HFFc6 (cell line): Measurements from ENCODE around the gene SURF2. TPM values are rescaled to one million over a fixed set of nuclear protein-coding genes. Genes with fewer than 3 reads are reported as not detected.

Experiments used
- DNase-seq: peaks from one replicate; pipeline ENCODE4 v3.0.0-alpha.2; 2018
- H3K27ac Mint-ChIP-seq: 2 replicates; pipeline ENCODE4 v1.8.0; 2020; ENCODE audit warnings: mild to moderate bottlenecking, mixed read lengths
- H3K27me3 Mint-ChIP-seq: 2 replicates; pipeline ENCODE4 v1.8.0; 2021; ENCODE audit warnings: mild to moderate bottlenecking, moderate library complexity, mixed read lengths; ENCODE audit not compliant: insufficient read depth
- H3K36me3 Mint-ChIP-seq: 2 replicates; pipeline ENCODE4 v1.8.0; 2021; ENCODE audit warnings: low read depth, mixed read lengths
- H3K4me1 Mint-ChIP-seq: 2 replicates; pipeline ENCODE4 v1.8.0; 2020; ENCODE audit warnings: low read depth, mixed read lengths
- H3K4me3 Mint-ChIP-seq: 2 replicates; pipeline ENCODE4 v1.8.0; 2020; ENCODE audit warnings: mild to moderate bottlenecking, moderate library complexity, mixed read lengths
- H3K9me3 Mint-ChIP-seq: 2 replicates; pipeline ENCODE4 v1.8.0; 2020; ENCODE audit warnings: mild to moderate bottlenecking, mixed read lengths
- total RNA-seq, 6 experiments: library from RNA; stranded (reverse); fragmentation: NEBNext Ultra II Directional; extraction: Animal tissue kit (Norgen Biotek cat#: 25700); gene quantifications; 2 replicates in 1 of 6; 3 replicates in 5 of 6; pipeline ENCODE4 v1.2.3, GENCODE V29; 2021
- TF ChIP-seq, protein P1 (sequence below): fragments of 200-600 bp; sonication (generic); IDR thresholded peaks from 2 replicates; pipeline ENCODE4 v1.5.0; 2021; ENCODE audit warnings: antibody characterized with exemption, mild to moderate bottlenecking

Gene SURF2
- total RNA-seq, 6 experiments from 2014 or later: 16.6 to 20.9 (median 18.2) TPM

DNA sequence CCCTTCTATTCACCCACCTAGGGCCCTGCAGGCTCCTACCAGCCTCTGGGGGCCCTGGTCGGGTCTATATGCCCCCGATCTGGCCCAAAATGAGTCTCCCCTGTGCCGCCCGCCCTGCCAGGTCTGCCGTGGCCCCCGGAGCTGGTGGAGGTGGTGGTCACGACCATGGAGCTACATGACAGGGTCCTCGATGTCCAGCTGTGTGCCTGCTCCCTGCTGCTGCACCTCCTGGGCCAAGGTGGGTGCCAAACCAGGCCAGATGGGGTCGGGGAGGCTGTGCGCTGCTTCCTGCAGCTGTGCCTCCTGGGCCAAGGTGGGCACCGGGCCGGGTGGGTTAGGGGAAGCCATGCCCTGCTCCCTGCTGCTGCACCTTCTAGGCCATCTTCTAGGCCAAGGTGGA is 43.9 kb downstream of the SURF2 start:
- Mint-ChIP-seq H3K27me3 (peaks cover 24% of the 10 kb centered on the region), H3K36me3 (peaks cover 2% of the 10 kb centered on the region; the same call in 1 of the 2 replicates), H3K4me1 (peaks cover 3% of the 10 kb centered on the region), H3K4me3 (no peak overlapping the region; the same call in 1 of the 2 replicates), H3K9me3 (no peaks in the 10 kb centered on the region), H3K27ac (no peak overlapping the region)
- DNase-seq: no peak
- TF ChIP-seq, protein P1, sequence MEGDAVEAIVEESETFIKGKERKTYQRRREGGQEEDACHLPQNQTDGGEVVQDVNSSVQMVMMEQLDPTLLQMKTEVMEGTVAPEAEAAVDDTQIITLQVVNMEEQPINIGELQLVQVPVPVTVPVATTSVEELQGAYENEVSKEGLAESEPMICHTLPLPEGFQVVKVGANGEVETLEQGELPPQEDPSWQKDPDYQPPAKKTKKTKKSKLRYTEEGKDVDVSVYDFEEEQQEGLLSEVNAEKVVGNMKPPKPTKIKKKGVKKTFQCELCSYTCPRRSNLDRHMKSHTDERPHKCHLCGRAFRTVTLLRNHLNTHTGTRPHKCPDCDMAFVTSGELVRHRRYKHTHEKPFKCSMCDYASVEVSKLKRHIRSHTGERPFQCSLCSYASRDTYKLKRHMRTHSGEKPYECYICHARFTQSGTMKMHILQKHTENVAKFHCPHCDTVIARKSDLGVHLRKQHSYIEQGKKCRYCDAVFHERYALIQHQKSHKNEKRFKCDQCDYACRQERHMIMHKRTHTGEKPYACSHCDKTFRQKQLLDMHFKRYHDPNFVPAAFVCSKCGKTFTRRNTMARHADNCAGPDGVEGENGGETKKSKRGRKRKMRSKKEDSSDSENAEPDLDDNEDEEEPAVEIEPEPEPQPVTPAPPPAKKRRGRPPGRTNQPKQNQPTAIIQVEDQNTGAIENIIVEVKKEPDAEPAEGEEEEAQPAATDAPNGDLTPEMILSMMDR: no peak

DNA sequence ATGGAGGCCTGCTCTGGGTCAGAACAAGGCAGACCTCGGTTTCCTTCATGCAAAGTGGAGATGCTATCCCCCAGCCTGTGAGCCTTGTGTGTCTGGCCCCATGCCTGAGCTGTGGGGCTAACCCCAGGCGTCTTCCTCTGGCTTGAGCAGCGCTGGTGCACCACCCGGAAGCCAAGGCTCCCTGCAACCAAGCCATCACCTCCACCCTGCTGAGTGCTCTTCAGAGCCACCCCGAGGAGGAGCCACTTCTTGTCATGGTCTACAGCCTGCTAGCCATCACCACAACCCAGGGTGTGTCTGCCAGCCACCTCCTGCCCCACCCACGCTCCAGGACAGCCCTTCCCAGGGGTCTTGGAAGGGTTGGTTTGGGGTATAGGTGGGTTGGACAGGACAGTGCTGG is 45.2 kb downstream of the SURF2 start:
- peaks cover 15% of the 10 kb centered on the region for H3K36me3 Mint-ChIP-seq
- no peak for DNase-seq
- no peaks in the 10 kb centered on the region for H3K9me3 Mint-ChIP-seq
- no peak overlapping the region for H3K4me3 Mint-ChIP-seq
- H3K27me3 Mint-ChIP-seq: peaks cover 19% of the 10 kb centered on the region
- H3K4me1 Mint-ChIP-seq: peaks cover 16% of the 10 kb centered on the region
- H3K27ac Mint-ChIP-seq: no peak overlapping the region
- TF ChIP-seq, protein P1: no peak

DNA sequence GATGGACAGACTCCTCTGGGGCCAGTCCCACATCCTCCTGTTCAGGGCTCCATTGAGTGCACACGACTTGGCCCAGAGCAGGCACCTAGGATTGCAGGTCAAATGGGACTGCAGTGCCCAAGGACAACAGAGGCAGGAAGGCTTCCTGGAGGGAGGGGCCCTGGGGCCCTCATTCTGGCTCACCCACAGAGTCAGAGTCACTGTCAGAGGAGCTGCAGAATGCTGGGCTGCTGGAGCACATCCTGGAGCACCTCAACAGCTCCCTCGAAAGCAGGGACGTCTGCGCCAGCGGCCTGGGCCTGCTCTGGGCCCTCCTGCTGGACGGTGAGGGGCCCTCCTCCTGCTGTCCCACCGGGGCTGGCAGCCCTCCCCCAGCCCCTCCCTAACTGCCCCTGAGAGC is 46.3 kb downstream of the SURF2 start:
- peaks cover 9% of the 10 kb centered on the region for H3K27me3 Mint-ChIP-seq
- no peaks in the 10 kb centered on the region for H3K9me3 Mint-ChIP-seq
- no peak for DNase-seq
- TF ChIP-seq, protein P1: no peak
- peaks cover 22% of the 10 kb centered on the region for H3K4me1 Mint-ChIP-seq
- no peak overlapping the region for H3K4me3 Mint-ChIP-seq
- H3K36me3 Mint-ChIP-seq: peaks cover 25% of the 10 kb centered on the region
- H3K27ac Mint-ChIP-seq: no peak overlapping the region

DNA sequence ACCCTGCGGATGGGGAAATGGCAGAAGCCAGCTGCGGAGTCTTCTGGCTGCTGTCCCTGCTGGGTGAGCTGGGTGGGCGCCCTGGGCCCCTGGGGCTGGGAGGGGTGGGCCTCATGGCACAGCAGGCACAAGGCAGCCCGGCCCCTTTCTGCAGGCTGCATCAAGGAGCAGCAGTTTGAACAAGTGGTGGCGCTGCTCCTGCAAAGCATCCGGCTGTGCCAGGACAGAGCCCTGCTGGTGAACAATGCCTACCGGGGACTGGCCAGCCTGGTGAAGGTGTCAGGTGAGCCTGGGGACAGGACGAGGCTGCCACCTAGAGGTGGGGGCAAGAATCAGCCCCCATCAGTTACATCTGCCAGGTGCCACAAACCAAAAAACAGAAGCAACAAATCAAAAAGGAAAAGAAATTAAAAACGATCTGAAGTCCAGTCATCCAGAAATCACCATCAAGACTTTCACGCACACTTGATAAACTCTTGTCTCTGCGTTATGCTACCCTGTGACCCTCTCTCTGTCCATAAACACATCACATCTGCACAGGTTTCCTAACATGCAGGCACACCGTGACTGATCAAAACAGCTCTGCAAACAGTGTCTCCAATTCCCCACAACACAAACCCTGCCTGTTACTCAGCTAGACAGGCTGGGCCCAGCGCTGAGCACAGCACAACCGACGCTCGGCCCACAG is 47.6 kb downstream of the SURF2 start:
- H3K27ac Mint-ChIP-seq: no peak overlapping the region; the same call in 1 of the 2 replicates
- DNase-seq: no peak
- H3K4me3 Mint-ChIP-seq: no peak overlapping the region
- TF ChIP-seq, protein P1: peak; percentile 77
- H3K9me3 Mint-ChIP-seq: no peaks in the 10 kb centered on the region
- peaks cover 28% of the 10 kb centered on the region for H3K36me3 Mint-ChIP-seq
- H3K4me1 Mint-ChIP-seq: peaks cover 22% of the 10 kb centered on the region
- H3K27me3 Mint-ChIP-seq: peaks cover 6% of the 10 kb centered on the region

DNA sequence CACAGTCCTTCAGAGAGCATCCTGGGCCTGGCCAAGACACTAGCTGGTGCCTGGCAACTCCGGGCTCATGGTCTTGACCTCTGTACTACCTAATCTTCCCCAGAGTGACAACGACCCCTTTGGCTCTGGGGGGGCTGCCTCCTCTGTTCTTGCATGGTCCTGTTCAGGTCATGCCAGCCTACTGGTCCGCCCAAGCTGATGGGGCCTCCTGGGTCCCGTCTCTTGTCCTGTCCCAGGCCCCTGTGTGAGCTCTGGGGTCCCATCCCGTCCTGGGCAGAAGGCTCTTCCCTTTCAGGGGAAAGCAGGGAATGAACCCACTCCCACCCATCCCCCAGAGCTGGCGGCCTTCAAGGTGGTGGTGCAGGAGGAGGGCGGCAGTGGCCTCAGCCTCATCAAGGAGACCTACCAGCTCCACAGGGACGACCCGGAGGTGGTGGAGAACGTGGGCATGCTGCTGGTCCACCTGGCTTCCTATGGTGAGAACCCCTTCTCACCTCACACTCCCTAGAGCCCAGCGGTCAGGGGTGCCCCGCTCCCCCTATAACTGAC is 48.2 kb downstream of the SURF2 start:
- Mint-ChIP-seq H3K27ac (no peak overlapping the region; the same call in 1 of the 2 replicates), H3K27me3 (peaks cover under 1% of the 10 kb centered on the region), H3K4me1 (peaks cover 22% of the 10 kb centered on the region), H3K9me3 (no peaks in the 10 kb centered on the region), H3K36me3 (peaks cover 28% of the 10 kb centered on the region), H3K4me3 (no peak overlapping the region)
- no peak for DNase-seq
- TF ChIP-seq, protein P1: no peak
